Measurements from ENCODE around the gene F8A1.
"Not testable (repeated sequence)": the region's sequence is repeated elsewhere in the genome, so short reads cannot be mapped to it uniquely, and the experiment has no call there.

Gene F8A1

DNA sequence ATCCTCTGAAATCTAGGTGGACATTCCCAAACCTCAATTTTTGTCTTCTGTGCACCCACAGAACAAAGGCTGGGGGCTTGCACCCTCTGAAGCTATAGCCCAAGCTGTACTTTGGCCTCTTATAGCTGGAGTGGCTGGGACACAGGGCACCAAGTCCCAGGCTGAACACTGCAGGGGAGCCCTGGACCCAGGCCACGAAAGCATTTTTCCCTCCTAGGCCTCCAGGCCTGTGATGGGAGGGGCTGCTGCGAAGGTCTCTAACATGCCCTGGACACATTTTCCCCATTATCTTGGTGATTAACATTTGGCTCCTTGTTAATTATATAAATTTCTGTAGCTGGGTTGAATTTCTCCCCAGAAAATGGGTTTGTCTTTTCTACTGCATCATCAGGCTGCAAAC is 27.9 kb downstream of the F8A1 start:
- Histone ChIP-seq H3K4me1 (ENCODE audit: insufficient read depth, low read length, severe bottlenecking) (no peaks in the 10 kb centered on the region), H3F3A (ENCODE audit: insufficient read depth, low read length) (no peaks in the 10 kb centered on the region)
- no peak for TF ChIP-seq EZH2 (IDR thresholded peaks at IDR 0.05; ENCODE audit: borderline replicate concordance, low read length)
- TF ChIP-seq, protein P1, sequence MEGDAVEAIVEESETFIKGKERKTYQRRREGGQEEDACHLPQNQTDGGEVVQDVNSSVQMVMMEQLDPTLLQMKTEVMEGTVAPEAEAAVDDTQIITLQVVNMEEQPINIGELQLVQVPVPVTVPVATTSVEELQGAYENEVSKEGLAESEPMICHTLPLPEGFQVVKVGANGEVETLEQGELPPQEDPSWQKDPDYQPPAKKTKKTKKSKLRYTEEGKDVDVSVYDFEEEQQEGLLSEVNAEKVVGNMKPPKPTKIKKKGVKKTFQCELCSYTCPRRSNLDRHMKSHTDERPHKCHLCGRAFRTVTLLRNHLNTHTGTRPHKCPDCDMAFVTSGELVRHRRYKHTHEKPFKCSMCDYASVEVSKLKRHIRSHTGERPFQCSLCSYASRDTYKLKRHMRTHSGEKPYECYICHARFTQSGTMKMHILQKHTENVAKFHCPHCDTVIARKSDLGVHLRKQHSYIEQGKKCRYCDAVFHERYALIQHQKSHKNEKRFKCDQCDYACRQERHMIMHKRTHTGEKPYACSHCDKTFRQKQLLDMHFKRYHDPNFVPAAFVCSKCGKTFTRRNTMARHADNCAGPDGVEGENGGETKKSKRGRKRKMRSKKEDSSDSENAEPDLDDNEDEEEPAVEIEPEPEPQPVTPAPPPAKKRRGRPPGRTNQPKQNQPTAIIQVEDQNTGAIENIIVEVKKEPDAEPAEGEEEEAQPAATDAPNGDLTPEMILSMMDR (IDR thresholded peaks at IDR 0.05; ENCODE audit: low read length): no peak

DNA sequence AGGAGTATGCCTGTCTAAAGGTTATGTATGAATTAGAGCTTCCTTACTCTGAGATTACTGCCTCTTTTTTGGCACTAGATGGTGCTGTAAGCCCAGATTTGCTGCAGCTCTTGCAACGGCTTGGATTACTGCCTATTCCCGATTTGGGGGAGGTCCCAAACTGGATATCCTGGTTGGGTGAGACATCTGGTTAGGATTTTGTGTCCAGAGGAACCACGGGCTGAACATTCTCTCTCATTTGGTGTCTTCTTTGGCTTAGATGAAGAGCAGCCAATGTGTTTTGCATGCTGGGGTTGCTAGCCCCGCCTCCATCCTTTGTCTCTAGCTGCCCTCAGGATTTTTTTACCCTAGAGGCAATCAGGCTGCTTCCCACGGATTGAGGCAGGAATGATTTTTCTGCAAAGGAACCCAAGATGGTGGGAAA is 31.9 kb downstream of the F8A1 start:
- H3K9ac ChIP-seq (ENCODE audit: low read length): no peak overlapping the region
- no peaks in the 10 kb centered on the region for H3K9me2 ChIP-seq (ENCODE audit: low read depth, low read length)
- peak overlapping the region; percentile 55 for H3K4me3 ChIP-seq (ENCODE audit: low read depth, low read length, poor library complexity, severe bottlenecking)
- H3K79me2 ChIP-seq (ENCODE audit: insufficient read depth, low read length): no peaks in the 10 kb centered on the region
- H3F3A ChIP-seq (ENCODE audit: insufficient read depth, low read length): no peaks in the 10 kb centered on the region
- H3K9me3 ChIP-seq (ENCODE audit: low read length): no peaks in the 10 kb centered on the region
- no peaks in the 10 kb centered on the region for H3K36me3 ChIP-seq (ENCODE audit: insufficient read depth, low read length)
- H4K20me1 ChIP-seq (ENCODE audit: insufficient read depth, low read length): no peaks in the 10 kb centered on the region
- H2AFZ ChIP-seq (ENCODE audit: low read length): no peak overlapping the region
- peak overlapping the region; percentile 70 for H3K4me2 ChIP-seq (ENCODE audit: low read length)
- TF ChIP-seq, protein P1 (IDR thresholded peaks at IDR 0.05; ENCODE audit: low read length): peak; percentile 81
- no peak for TF ChIP-seq EZH2 (IDR thresholded peaks at IDR 0.05; ENCODE audit: borderline replicate concordance, low read length)
- no peaks in the 10 kb centered on the region for H3K4me1 ChIP-seq (ENCODE audit: insufficient read depth, low read length, severe bottlenecking)
- no peak overlapping the region for H3K27ac ChIP-seq (ENCODE audit: low read depth, low read length, poor library complexity, severe bottlenecking)
- H3K27me3 ChIP-seq (ENCODE audit: insufficient read depth, low read length): no peaks in the 10 kb centered on the region

More for the DNA sequence above, 27.9 kb downstream of the F8A1 start:
- Histone ChIP-seq H3K4me3 (ENCODE audit: low read depth, low read length, poor library complexity, severe bottlenecking) (no peak overlapping the region), H3K9me2 (ENCODE audit: low read depth, low read length) (no peaks in the 10 kb centered on the region), H3K4me2 (ENCODE audit: low read length) (no peak overlapping the region), H3K36me3 (ENCODE audit: insufficient read depth, low read length) (no peaks in the 10 kb centered on the region), H3K27ac (ENCODE audit: low read depth, low read length, poor library complexity, severe bottlenecking) (no peak overlapping the region), H3K9ac (ENCODE audit: low read length) (no peak overlapping the region), H3K27me3 (ENCODE audit: insufficient read depth, low read length) (no peaks in the 10 kb centered on the region), H4K20me1 (ENCODE audit: insufficient read depth, low read length) (no peaks in the 10 kb centered on the region), H2AFZ (ENCODE audit: low read length) (no peak overlapping the region), H3K79me2 (ENCODE audit: insufficient read depth, low read length) (no peaks in the 10 kb centered on the region), H3K9me3 (ENCODE audit: low read length) (no peaks in the 10 kb centered on the region)

DNA sequence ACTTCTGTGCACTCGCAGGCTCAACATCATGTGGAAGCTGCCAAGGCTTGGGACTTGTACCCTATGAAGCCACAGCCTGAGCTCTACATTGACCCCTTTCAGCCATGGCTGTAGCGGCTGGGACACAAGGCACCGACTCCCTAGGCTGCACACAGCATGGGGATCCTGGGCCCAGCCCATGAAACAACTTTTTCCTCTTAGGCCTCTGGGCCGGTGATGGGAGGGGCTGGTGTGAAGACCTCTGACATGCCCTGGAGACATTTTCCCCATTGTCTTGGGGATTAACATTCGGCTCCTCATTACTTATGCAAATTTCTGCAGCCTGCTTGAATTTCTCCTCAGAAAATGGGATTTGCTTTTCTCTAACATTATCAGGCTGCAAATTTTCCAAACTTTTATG is 38.6 kb downstream of the F8A1 start:
- not testable (repeated sequence) for H3K27ac ChIP-seq (ENCODE audit: low read depth, low read length, poor library complexity, severe bottlenecking); H3F3A ChIP-seq (ENCODE audit: insufficient read depth, low read length); H4K20me1 ChIP-seq (ENCODE audit: insufficient read depth, low read length); H3K4me2 ChIP-seq (ENCODE audit: low read length); H3K9ac ChIP-seq (ENCODE audit: low read length); H2AFZ ChIP-seq (ENCODE audit: low read length); H3K79me2 ChIP-seq (ENCODE audit: insufficient read depth, low read length); H3K9me2 ChIP-seq (ENCODE audit: low read depth, low read length); H3K27me3 ChIP-seq (ENCODE audit: insufficient read depth, low read length); H3K9me3 ChIP-seq (ENCODE audit: low read length); H3K36me3 ChIP-seq (ENCODE audit: insufficient read depth, low read length); H3K4me3 ChIP-seq (ENCODE audit: low read depth, low read length, poor library complexity, severe bottlenecking); H3K4me1 ChIP-seq (ENCODE audit: insufficient read depth, low read length, severe bottlenecking)

Data from OCI-LY1 (cell line).